KMS-11 (cell line): ENCODE results near the gene CDCA4.

Source experiments
- H2AFZ ChIP-seq: fragments of 200-600 bp; sonication (generic); 2 replicates; pipeline ENCODE4 v1.6.1; 2016; ENCODE audit warnings: antibody characterized with exemption, mixed run types, low read depth
- H3K27ac ChIP-seq: fragments of 200-600 bp; sonication (generic); 2 replicates; pipeline ENCODE4 v1.6.1; 2016; ENCODE audit warnings: mild to moderate bottlenecking, mixed run types
- H3K27me3 ChIP-seq: fragments of 200-600 bp; sonication (generic); 2 replicates; pipeline ENCODE4 v1.6.1; 2017; ENCODE audit warnings: mild to moderate bottlenecking, low read depth, mixed run types, moderate library complexity; ENCODE audit not compliant: insufficient read depth
- H3K36me3 ChIP-seq: fragments of 200-600 bp; sonication (generic); 2 replicates; pipeline ENCODE4 v1.6.1; 2017; ENCODE audit warnings: mild to moderate bottlenecking, mixed run types; ENCODE audit not compliant: insufficient read depth
- H3K4me1 ChIP-seq: fragments of 200-600 bp; sonication (generic); 2 replicates; pipeline ENCODE4 v1.6.1; 2016; ENCODE audit warnings: mild to moderate bottlenecking, low read depth, mixed run types; ENCODE audit not compliant: poor library complexity, severe bottlenecking
- H3K4me2 ChIP-seq: fragments of 200-600 bp; sonication (generic); 2 replicates; pipeline ENCODE4 v1.7.0; 2016; ENCODE audit warnings: mild to moderate bottlenecking, mixed run types
- H3K4me3 ChIP-seq: fragments of 200-600 bp; sonication (generic); IDR thresholded peaks from 2 replicates; pipeline ENCODE4 v1.6.1; 2017; ENCODE audit warnings: low read depth, low read length, mixed read lengths; ENCODE audit not compliant: insufficient read depth
- H3K79me2 ChIP-seq: fragments of 200-600 bp; sonication (generic); 2 replicates; pipeline ENCODE4 v1.6.1; 2016; ENCODE audit warnings: low read depth, mixed run types; ENCODE audit not compliant: insufficient read depth
- H3K9ac ChIP-seq: fragments of 200-600 bp; sonication (generic); 2 replicates; pipeline ENCODE4 v1.6.1; 2016; ENCODE audit warnings: mild to moderate bottlenecking, mixed run types
- H4K20me1 ChIP-seq: fragments of 200-600 bp; sonication (generic); 2 replicates; pipeline ENCODE4 v1.6.1; 2016; ENCODE audit warnings: mild to moderate bottlenecking, mixed run types; ENCODE audit not compliant: insufficient read depth
- CTCF ChIP-seq: fragments of 200-600 bp; sonication (generic); conservative IDR thresholded peaks from 2 replicates; pipeline ENCODE4 v1.6.1; 2017; ENCODE audit warnings: low read depth, mild to moderate bottlenecking, antibody characterized with exemption, low read length, moderate library complexity, mixed read lengths

Gene CDCA4

GRCh38 chr14:104966981-104967385 is 53.9 kb downstream of the CDCA4 start:
- H3K79me2 ChIP-seq: no peaks in the 10 kb centered on the region
- no peaks in the 10 kb centered on the region for H3K4me1 ChIP-seq
- H3K4me2 ChIP-seq: no peak overlapping the region
- no peak overlapping the region for H2AFZ ChIP-seq
- no peaks in the 10 kb centered on the region for H3K27me3 ChIP-seq
- no peak for TF ChIP-seq CTCF
- no peak overlapping the region for H3K9ac ChIP-seq
- H4K20me1 ChIP-seq: no peaks in the 10 kb centered on the region
- H3K4me3 ChIP-seq: no peak overlapping the region
- H3K27ac ChIP-seq: no peak overlapping the region
- no peaks in the 10 kb centered on the region for H3K36me3 ChIP-seq

- H3K79me2 ChIP-seq: no peaks in the 10 kb centered on the region
- no peaks in the 10 kb centered on the region for H4K20me1 ChIP-seq
- H3K4me3 ChIP-seq: no peak overlapping the region
- H3K4me1 ChIP-seq: no peaks in the 10 kb centered on the region
- H3K36me3 ChIP-seq: no peaks in the 10 kb centered on the region
- no peak overlapping the region for H3K27ac ChIP-seq
- H3K4me2 ChIP-seq: no peak overlapping the region
- H3K9ac ChIP-seq: no peak overlapping the region
- H2AFZ ChIP-seq: no peak overlapping the region
- H3K27me3 ChIP-seq: no peaks in the 10 kb centered on the region
- TF ChIP-seq CTCF: no peak
These were observed 54.5 kb downstream of the CDCA4 start for GRCh38 chr14:104966261-104966865.

- H3K9ac ChIP-seq: no peak overlapping the region
- no peaks in the 10 kb centered on the region for H4K20me1 ChIP-seq
- no peaks in the 10 kb centered on the region for H3K4me1 ChIP-seq
- H2AFZ ChIP-seq: no peak overlapping the region
- no peak overlapping the region for H3K4me2 ChIP-seq
- no peaks in the 10 kb centered on the region for H3K79me2 ChIP-seq
- TF ChIP-seq CTCF: no peak
- no peaks in the 10 kb centered on the region for H3K36me3 ChIP-seq
- no peak overlapping the region for H3K27ac ChIP-seq
- H3K27me3 ChIP-seq: no peaks in the 10 kb centered on the region
- no peak overlapping the region for H3K4me3 ChIP-seq
These were observed 55.2 kb downstream of the CDCA4 start for GRCh38 chr14:104965561-104966231.

GRCh38 chr14:104964546-104964945 is 56.3 kb downstream of the CDCA4 start:
- H3K36me3 ChIP-seq: no peaks in the 10 kb centered on the region
- no peak overlapping the region for H3K27ac ChIP-seq
- no peaks in the 10 kb centered on the region for H3K27me3 ChIP-seq
- H3K79me2 ChIP-seq: no peaks in the 10 kb centered on the region
- H4K20me1 ChIP-seq: no peaks in the 10 kb centered on the region
- no peaks in the 10 kb centered on the region for H3K4me1 ChIP-seq
- no peak for TF ChIP-seq CTCF
- no peak overlapping the region for H3K9ac ChIP-seq
- H3K4me2 ChIP-seq: no peak overlapping the region
- H2AFZ ChIP-seq: no peak overlapping the region
- H3K4me3 ChIP-seq: no peak overlapping the region
